ENCODE data around the gene CUL5.
"Not testable (repeated sequence)": the region's sequence is repeated elsewhere in the genome, so short reads cannot be mapped to it uniquely, and the experiment has no call there.

Gene CUL5

GRCh38 chr11:108097179-108097578 lies 88.5 kb downstream of the CUL5 start:
- no peak for DNase-seq (ENCODE audit: low read depth, low spot score)

GRCh38 chr11:108101090-108101775 lies 92.5 kb downstream of the CUL5 start:
- H3K4me3 ChIP-seq (ENCODE audit: low read length) = no peak overlapping the region
- DNase-seq (ENCODE audit: low read depth, low spot score) = no peak

More at GRCh38 chr11:108097179-108097578, 88.5 kb downstream of the CUL5 start:
- H3K4me3 ChIP-seq (ENCODE audit: low read length) = no peak overlapping the region

DNA sequence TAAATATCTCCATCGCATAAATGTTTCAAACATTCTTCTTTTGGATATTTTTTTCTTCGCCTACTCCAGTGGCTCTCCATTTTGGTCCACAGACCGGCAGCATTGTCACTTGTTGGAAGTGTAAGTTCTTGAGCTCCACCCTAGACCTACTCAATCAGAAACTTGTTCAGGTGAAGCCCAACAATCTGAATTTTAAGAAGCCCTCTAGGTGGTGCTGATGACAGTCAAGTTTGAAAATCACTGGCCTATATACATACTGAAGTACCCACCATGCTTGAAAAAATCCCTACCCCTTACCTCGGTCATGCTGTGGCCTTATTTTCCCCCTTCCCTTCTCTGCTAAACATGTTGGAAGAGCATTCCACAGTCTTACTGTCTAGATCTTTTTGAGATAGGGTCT lies 102.4 kb downstream of the CUL5 start:
- no peak for DNase-seq (ENCODE audit: low read depth, low spot score)
- no peak overlapping the region for H3K4me3 ChIP-seq (ENCODE audit: low read length)

GRCh38 chr11:108112057-108112456 lies 103.4 kb downstream of the CUL5 start:
- H3K4me3 ChIP-seq (ENCODE audit: low read length) = no peak overlapping the region
- DNase-seq (ENCODE audit: low read depth, low spot score) = no peak

- no peak for DNase-seq (ENCODE audit: low read depth, low spot score)
- no peak overlapping the region for H3K4me3 ChIP-seq (ENCODE audit: low read length)
Observed at GRCh38 chr11:108115500-108116140, 106.9 kb downstream of the CUL5 start.

- no peak overlapping the region for H3K4me3 ChIP-seq (ENCODE audit: low read length)
- peak; percentile 52 for DNase-seq (ENCODE audit: low read depth, low spot score)
Observed at GRCh38 chr11:108117746-108118371, 109.2 kb downstream of the CUL5 start.

- not testable (repeated sequence) for DNase-seq (ENCODE audit: low read depth, low spot score)
- peak overlapping the region; percentile 76 for H3K4me3 ChIP-seq (ENCODE audit: low read length)
Observed at GRCh38 chr11:108120936-108121273, 112.2 kb downstream of the CUL5 start.

GRCh38 chr11:108121274-108122155 lies 112.8 kb downstream of the CUL5 start, which contains the start of gene ACAT1:
ACAT1 (plus strand) TSS chr11:108121567; CDS start chr11:108121607, 40 bp downstream.
- H3K4me3 ChIP-seq (ENCODE audit: low read length) = peak within 1 kb of the TSS; percentile 76
- peak; percentile 82 for DNase-seq (ENCODE audit: low read depth, low spot score)

DNA sequence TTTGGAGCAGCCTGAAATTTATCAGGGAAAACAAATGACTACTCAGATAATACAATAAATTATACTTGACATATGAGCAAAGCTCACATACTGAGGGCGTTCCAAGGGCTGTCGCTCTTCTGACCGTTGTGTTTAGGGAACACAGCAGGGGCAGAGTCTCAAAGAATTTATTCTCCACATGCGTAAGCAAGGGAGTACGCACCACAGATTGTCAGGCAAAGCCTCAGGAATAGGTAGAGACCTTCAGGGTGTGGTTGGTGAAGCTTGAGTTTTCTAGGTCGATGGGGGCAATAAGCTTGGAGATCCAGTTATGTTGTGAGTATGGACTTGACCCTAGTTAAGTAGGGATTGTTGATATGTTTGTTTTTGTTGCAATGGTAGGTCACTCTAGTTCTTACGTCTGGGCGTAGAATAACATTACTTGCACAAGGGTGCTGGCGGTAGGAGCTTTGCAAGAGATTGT lies 113.5 kb downstream of the CUL5 start:
- peak overlapping the region; percentile 76 for H3K4me3 ChIP-seq (ENCODE audit: low read length)
- no peak for DNase-seq (ENCODE audit: low read depth, low spot score)

DNA sequence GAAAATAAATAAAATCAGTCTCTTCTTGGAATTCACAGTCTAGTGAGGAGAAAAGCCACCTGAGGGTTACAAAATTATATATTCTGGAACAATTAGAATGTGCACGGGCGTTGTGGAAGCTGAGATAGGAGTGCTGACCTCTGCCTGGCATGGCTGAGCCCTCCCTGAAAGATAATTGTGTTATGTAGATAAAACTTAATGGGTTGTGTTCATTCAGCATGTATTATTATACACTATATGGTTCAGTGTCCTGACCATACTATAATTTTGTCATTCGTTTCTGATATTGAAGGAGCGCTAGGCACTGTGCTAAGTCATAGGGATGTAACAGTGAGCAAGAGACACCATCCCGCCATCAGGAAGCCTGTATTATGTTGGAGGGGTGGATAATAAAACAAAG lies 116.4 kb downstream of the CUL5 start:
- DNase-seq (ENCODE audit: low read depth, low spot score) = no peak
- no peak overlapping the region for H3K4me3 ChIP-seq (ENCODE audit: low read length)

DNA sequence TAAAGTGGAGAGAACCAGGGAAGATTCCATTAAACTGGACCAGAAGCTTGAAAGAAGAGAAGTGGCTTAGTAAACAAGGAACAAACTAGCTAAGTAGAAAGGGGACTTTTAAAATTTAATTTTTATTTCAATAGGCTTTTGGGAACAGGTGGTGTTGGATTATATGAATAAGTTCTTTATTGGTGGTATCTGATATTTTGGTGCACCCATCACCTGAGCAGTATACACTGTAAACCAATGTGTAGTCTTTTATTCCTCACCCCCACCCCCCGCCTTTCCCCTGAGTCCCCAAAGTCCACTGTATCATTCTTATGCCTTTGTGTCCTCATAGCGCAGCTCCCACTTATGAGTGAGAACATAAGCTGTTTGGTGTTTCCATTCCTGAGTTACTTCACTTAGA lies 120.1 kb downstream of the CUL5 start:
- H3K4me3 ChIP-seq (ENCODE audit: low read length) = no peak overlapping the region
- DNase-seq (ENCODE audit: low read depth, low spot score) = no peak

- no peak for DNase-seq (ENCODE audit: low read depth, low spot score)
Observed at GRCh38 chr11:108131993-108132392, 123.3 kb downstream of the CUL5 start.

DNA sequence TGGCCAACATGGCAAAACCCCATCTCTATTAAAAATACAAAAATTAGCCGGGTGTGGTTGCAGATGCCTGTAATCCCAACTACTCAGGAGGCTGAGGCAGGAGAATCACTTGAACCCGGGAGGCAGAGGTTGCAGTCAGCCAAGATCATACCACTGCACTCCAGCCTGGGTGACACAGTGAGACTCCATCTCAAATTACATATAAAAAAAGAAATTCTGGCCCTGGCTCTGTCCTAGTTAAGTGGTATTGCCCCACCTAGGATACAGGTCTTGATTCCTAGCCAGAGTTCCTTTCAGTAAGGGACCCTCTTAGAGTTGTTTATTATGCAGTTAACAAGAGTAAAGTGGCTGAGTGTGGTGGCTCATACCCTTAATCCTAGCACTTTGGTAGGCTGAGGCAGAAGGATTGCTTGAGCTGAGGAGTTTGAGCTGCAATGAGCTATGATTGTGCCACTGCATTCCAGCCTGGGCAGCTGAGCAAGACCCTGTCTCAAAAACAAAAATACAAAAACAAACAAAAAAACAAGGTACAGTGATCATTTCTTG lies 124.4 kb downstream of the CUL5 start:
- not testable (repeated sequence) for DNase-seq (ENCODE audit: low read depth, low spot score)

More at GRCh38 chr11:108131993-108132392, 123.3 kb downstream of the CUL5 start:
- no peak overlapping the region for H3K4me3 ChIP-seq (ENCODE audit: low read length)

GRCh38 chr11:108135845-108136544 lies 127.3 kb downstream of the CUL5 start:
- no peak for DNase-seq (ENCODE audit: low read depth, low spot score)
- no peak overlapping the region for H3K4me3 ChIP-seq (ENCODE audit: low read length)

More for the DNA sequence above, 124.4 kb downstream of the CUL5 start:
- H3K4me3 ChIP-seq (ENCODE audit: low read length) = not testable (repeated sequence)

DNA sequence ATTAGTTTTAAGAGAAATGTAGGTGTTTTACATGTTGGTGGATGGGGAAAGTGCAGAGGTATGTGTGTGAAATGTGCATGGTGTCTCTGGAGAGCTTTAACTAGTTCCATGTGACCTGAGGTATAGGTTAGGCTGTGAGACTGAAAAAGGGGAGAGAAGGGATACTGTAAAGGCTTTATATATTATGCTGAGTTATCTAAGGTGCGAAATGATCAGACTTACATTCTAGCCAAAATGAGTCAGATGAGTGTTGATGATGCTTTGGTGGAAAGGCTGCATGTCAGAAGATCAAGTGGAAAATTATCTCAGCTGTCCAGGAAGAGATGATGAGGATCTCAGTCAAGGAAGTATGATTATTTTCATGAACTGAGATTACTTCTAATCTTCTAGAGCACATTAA lies 128.5 kb downstream of the CUL5 start:
- DNase-seq (ENCODE audit: low read depth, low spot score) = no peak

DNA sequence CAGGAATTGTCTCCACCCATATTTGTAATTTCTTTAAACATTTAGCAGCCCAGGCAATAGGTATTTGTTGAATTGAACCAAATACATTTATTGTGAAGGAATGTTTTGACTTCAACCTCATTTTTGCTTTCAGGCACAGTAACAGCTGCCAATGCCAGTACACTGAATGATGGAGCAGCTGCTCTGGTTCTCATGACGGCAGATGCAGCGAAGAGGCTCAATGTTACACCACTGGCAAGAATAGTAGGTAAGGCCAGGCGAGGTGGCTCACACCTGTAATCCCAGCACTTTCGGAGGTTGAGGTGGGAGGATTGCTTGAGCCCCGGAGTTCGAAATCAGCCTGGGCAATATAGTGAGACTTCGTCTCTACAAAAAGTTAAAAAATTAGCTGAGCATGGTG lies 133.6 kb downstream of the CUL5 start:
- H3K4me3 ChIP-seq (ENCODE audit: low read length) = no peak overlapping the region
- no peak for DNase-seq (ENCODE audit: low read depth, low spot score)

More for the DNA sequence above, 128.5 kb downstream of the CUL5 start:
- no peak overlapping the region for H3K4me3 ChIP-seq (ENCODE audit: low read length)

DNA sequence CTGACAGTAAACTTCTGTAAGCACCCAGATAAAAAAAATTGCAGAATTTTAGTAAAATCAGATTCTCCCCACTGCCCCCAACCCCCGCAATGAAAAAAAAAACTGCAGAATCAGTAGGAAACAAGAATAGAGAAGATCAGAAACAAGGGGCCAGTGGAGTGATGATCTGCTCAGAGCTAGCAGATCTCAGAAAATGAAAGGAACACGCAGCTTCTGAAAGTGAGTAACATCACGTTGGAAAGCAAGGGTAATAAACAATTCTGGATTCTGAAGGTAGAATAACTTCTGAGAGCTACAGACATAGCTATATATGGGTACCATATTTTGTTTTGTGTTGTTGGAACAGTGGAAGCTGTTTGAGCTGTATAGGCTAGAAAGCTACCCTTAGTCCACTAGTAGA lies 135.9 kb downstream of the CUL5 start:
- no peak for DNase-seq (ENCODE audit: low read depth, low spot score)

DNA sequence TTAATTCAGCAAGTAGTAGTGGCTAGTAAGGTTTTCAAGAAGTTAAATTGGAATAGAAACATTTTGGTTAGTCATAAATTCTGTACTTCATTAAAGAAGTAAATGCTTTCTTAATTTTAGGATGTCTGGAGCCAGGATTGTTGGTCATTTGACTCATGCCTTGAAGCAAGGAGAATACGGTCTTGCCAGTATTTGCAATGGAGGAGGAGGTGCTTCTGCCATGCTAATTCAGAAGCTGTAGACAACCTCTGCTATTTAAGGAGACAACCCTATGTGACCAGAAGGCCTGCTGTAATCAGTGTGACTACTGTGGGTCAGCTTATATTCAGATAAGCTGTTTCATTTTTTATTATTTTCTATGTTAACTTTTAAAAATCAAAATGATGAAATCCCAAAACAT lies 138.5 kb downstream of the CUL5 start:
- H3K4me3 ChIP-seq (ENCODE audit: low read length) = no peak overlapping the region
- DNase-seq (ENCODE audit: low read depth, low spot score) = no peak

More for the DNA sequence above, 135.9 kb downstream of the CUL5 start:
- H3K4me3 ChIP-seq (ENCODE audit: low read length) = no peak overlapping the region

Measured in Jurkat, Clone E6-1 (cell line).